ACC112 (cell line): ENCODE results near the gene C5AR2.

Experiments
- H2AFZ ChIP-seq: fragments of 200-600 bp; sonication (generic); one replicate; pipeline ENCODE4 v1.6.0; 2017; ENCODE audit warnings: antibody characterized with exemption, low read length; ENCODE audit not compliant: unreplicated experiment
- H3K27ac ChIP-seq: fragments of 200-600 bp; sonication (generic); 2 replicates; pipeline ENCODE4 v1.5.1; 2014; ENCODE audit warnings: low read depth, mild to moderate bottlenecking, antibody characterized with exemption, low read length, moderate library complexity
- H3K27me3 ChIP-seq: fragments of 200-600 bp; sonication (generic); 2 replicates; pipeline ENCODE4 v1.6.1; 2014; ENCODE audit warnings: mild to moderate bottlenecking, antibody characterized with exemption, low read length, moderate library complexity, mixed read lengths; ENCODE audit not compliant: insufficient read depth
- H3K36me3 ChIP-seq: fragments of 200-600 bp; sonication (generic); 2 replicates; pipeline ENCODE4 v1.6.1; 2016; ENCODE audit warnings: mild to moderate bottlenecking, antibody characterized with exemption, low read length, moderate library complexity, mixed read lengths; ENCODE audit not compliant: insufficient read depth
- H3K4me1 ChIP-seq: fragments of 200-600 bp; sonication (generic); one replicate; pipeline ENCODE4 v1.6.1; 2016; ENCODE audit warnings: low read length, mixed read lengths; ENCODE audit not compliant: insufficient read depth, unreplicated experiment, control insufficient read depth
- H3K4me3 ChIP-seq: fragments of 200-600 bp; sonication (generic); 2 replicates; pipeline ENCODE4 v1.5.1; 2014; ENCODE audit warnings: mild to moderate bottlenecking, low read depth, low read length
- H3K79me2 ChIP-seq: fragments of 200-600 bp; sonication (generic); one replicate; pipeline ENCODE4 v1.6.0; 2016; ENCODE audit warnings: low read length; ENCODE audit not compliant: control insufficient read depth, unreplicated experiment, insufficient read depth

C5AR2 gene

GRCh38 chr19:47309608-47310007 is 22.4 kb upstream of the C5AR2 start, which contains the start of gene C5AR1:
Gene C5AR1, plus strand, starts transcription at chr19:47309861. Its CDS starts 35 bp downstream, at chr19:47309896.
- H3K4me1 ChIP-seq: peaks cover 15% of the 10 kb centered on the region
- H3K27me3 ChIP-seq: no peaks in the 10 kb centered on the region
- H3K27ac ChIP-seq: peak within 1 kb of the TSS; percentile 42; the same call in 1 of the 2 replicates
- H3K36me3 ChIP-seq: no peaks in the 10 kb centered on the region
- no peak within 1 kb of the TSS for H2AFZ ChIP-seq
- no peaks in the 10 kb centered on the region for H3K79me2 ChIP-seq
- no peak within 1 kb of the TSS for H3K4me3 ChIP-seq

GRCh38 chr19:47310323-47310722 is 21.7 kb upstream of the C5AR2 start:
- Histone ChIP-seq H3K27me3 (no peaks in the 10 kb centered on the region), H2AFZ (no peak overlapping the region), H3K4me3 (no peak overlapping the region), H3K36me3 (no peaks in the 10 kb centered on the region), H3K4me1 (peaks cover 19% of the 10 kb centered on the region), H3K79me2 (no peaks in the 10 kb centered on the region), H3K27ac (no peak overlapping the region)

- H3K36me3 ChIP-seq: no peaks in the 10 kb centered on the region
- no peak overlapping the region for H3K27ac ChIP-seq
- H3K79me2 ChIP-seq: no peaks in the 10 kb centered on the region
- no peak overlapping the region for H2AFZ ChIP-seq
- H3K27me3 ChIP-seq: no peaks in the 10 kb centered on the region
- no peak overlapping the region for H3K4me3 ChIP-seq
- H3K4me1 ChIP-seq: peaks cover 22% of the 10 kb centered on the region
These were observed 21.2 kb upstream of the C5AR2 start for GRCh38 chr19:47310819-47311218.

- H2AFZ ChIP-seq: no peak overlapping the region
- H3K27me3 ChIP-seq: no peaks in the 10 kb centered on the region
- no peak overlapping the region for H3K27ac ChIP-seq
- H3K79me2 ChIP-seq: no peaks in the 10 kb centered on the region
- peaks cover 22% of the 10 kb centered on the region for H3K4me1 ChIP-seq
- H3K36me3 ChIP-seq: no peaks in the 10 kb centered on the region
- no peak overlapping the region for H3K4me3 ChIP-seq
These were observed 19.5 kb upstream of the C5AR2 start for GRCh38 chr19:47312366-47313006.

- H3K4me1 ChIP-seq: peaks cover 21% of the 10 kb centered on the region
- no peaks in the 10 kb centered on the region for H3K36me3 ChIP-seq
- H2AFZ ChIP-seq: no peak overlapping the region
- H3K27ac ChIP-seq: no peak overlapping the region
- H3K4me3 ChIP-seq: no peak overlapping the region
- no peaks in the 10 kb centered on the region for H3K79me2 ChIP-seq
- H3K27me3 ChIP-seq: no peaks in the 10 kb centered on the region
These were observed 18.1 kb upstream of the C5AR2 start for GRCh38 chr19:47313754-47314295.

- Histone ChIP-seq H3K27ac (peak overlapping the region; percentile 90), H3K4me1 (peaks cover 10% of the 10 kb centered on the region), H2AFZ (peak overlapping the region; percentile 24), H3K79me2 (no peaks in the 10 kb centered on the region), H3K36me3 (no peaks in the 10 kb centered on the region), H3K4me3 (no peak overlapping the region), H3K27me3 (no peaks in the 10 kb centered on the region)
These were observed 16.7 kb upstream of the C5AR2 start for GRCh38 chr19:47315125-47315821.

GRCh38 chr19:47316513-47316912 is 15.5 kb upstream of the C5AR2 start:
- no peaks in the 10 kb centered on the region for H3K36me3 ChIP-seq
- H2AFZ ChIP-seq: no peak overlapping the region
- H3K27ac ChIP-seq: no peak overlapping the region
- H3K4me1 ChIP-seq: peaks cover 10% of the 10 kb centered on the region
- H3K4me3 ChIP-seq: no peak overlapping the region
- H3K27me3 ChIP-seq: no peaks in the 10 kb centered on the region
- no peaks in the 10 kb centered on the region for H3K79me2 ChIP-seq

- Histone ChIP-seq H3K4me1 (peaks cover 6% of the 10 kb centered on the region), H3K79me2 (no peaks in the 10 kb centered on the region), H3K27ac (no peak overlapping the region), H3K36me3 (no peaks in the 10 kb centered on the region), H2AFZ (no peak overlapping the region), H3K27me3 (no peaks in the 10 kb centered on the region), H3K4me3 (no peak overlapping the region)
These were observed 11.8 kb upstream of the C5AR2 start for GRCh38 chr19:47319923-47320871.

GRCh38 chr19:47321630-47322029 is 10.3 kb upstream of the C5AR2 start:
- no peak overlapping the region for H3K4me3 ChIP-seq
- H2AFZ ChIP-seq: no peak overlapping the region
- no peaks in the 10 kb centered on the region for H3K79me2 ChIP-seq
- no peaks in the 10 kb centered on the region for H3K36me3 ChIP-seq
- H3K27me3 ChIP-seq: no peaks in the 10 kb centered on the region
- no peaks in the 10 kb centered on the region for H3K4me1 ChIP-seq
- no peak overlapping the region for H3K27ac ChIP-seq

- Histone ChIP-seq H3K4me1 (no peaks in the 10 kb centered on the region), H3K27ac (no peak overlapping the region), H3K27me3 (no peaks in the 10 kb centered on the region), H2AFZ (no peak overlapping the region), H3K36me3 (no peaks in the 10 kb centered on the region), H3K79me2 (no peaks in the 10 kb centered on the region), H3K4me3 (no peak overlapping the region)
These were observed 9.9 kb upstream of the C5AR2 start for GRCh38 chr19:47322058-47322457.
